CD4-positive, alpha-beta memory T cell (primary cell): ENCODE results near the gene CHEK2. TPM values are rescaled to one million over a fixed set of nuclear protein-coding genes. Genes with fewer than 3 reads are reported as not detected.
"Not testable (repeated sequence)": the region's sequence is repeated elsewhere in the genome, so short reads cannot be mapped to it uniquely, and the experiment has no call there.

ENCODE experiments used
- CTCF ChIA-PET: fragments of 350-600 bp; sonication (Branson Sonifier 250); formaldehyde crosslinking; loops from one replicate; lab custom pipeline; 2021; ENCODE audit warnings: inconsistent platforms; ENCODE audit not compliant: partially characterized antibody; lab: Charles Lee
- POLR2A ChIA-PET: fragments of 350-600 bp; sonication (Branson Sonifier 250); formaldehyde crosslinking; loops from one replicate; lab custom pipeline; 2021; ENCODE audit not compliant: partially characterized antibody; lab: Charles Lee
- DNase-seq, 5 donors: peaks; one replicate each; pipeline versions ENCODE4 v3.0.0 to v3.0.0-alpha.2; 2020 to 2022; ENCODE audit warnings: mixed read lengths in 1 of 5
- H3K27ac ChIP-seq: one replicate; pipeline ENCODE4 v1.7.0; 2013; ENCODE audit warnings: low read depth, low read length
- H3K27me3 ChIP-seq: 2 replicates; pipeline ENCODE4 v1.7.0; 2013; ENCODE audit warnings: mild to moderate bottlenecking, low read length, moderate library complexity; ENCODE audit not compliant: insufficient read depth
- H3K36me3 ChIP-seq: 2 replicates; pipeline ENCODE4 v1.7.0; 2013; ENCODE audit warnings: mild to moderate bottlenecking, low read length, moderate library complexity; ENCODE audit not compliant: insufficient read depth
- H3K4me1 ChIP-seq: 2 replicates; pipeline ENCODE4 v1.7.0; 2013; ENCODE audit warnings: mild to moderate bottlenecking, low read length, moderate library complexity; ENCODE audit not compliant: insufficient read depth
- H3K4me3 ChIP-seq, 2 donors: one replicate each; pipeline ENCODE4 v1.7.0; 2013; ENCODE audit warnings: low read length in 2 of 2, mild to moderate bottlenecking in 1 of 2
- H3K9me3 ChIP-seq, 2 donors: one replicate each; pipeline ENCODE4 v1.7.0; 2013; ENCODE audit warnings: low read length in 2 of 2, control low read depth in 1 of 2; ENCODE audit not compliant: control insufficient read depth in 1 of 2
- H3K27ac Mint-ChIP-seq, 7 donors: one replicate each; pipeline ENCODE4 v1.8.0; 2020 to 2021; ENCODE audit warnings: mixed read lengths in 7 of 7, mild to moderate bottlenecking in 6 of 7, inconsistent platforms in 3 of 7, moderate library complexity in 3 of 7
- H3K27me3 Mint-ChIP-seq, 2 donors: one replicate each; pipeline ENCODE4 v1.8.0; 2020 to 2021; ENCODE audit warnings: mixed read lengths in 2 of 2
- H3K36me3 Mint-ChIP-seq, 2 donors: one replicate each; pipeline ENCODE4 v1.8.0; 2020 to 2021; ENCODE audit warnings: mixed read lengths in 2 of 2, inconsistent platforms in 1 of 2, mild to moderate bottlenecking in 1 of 2
- H3K4me1 Mint-ChIP-seq, 4 donors: one replicate each; pipeline ENCODE4 v1.8.0; 2020 to 2021; ENCODE audit warnings: mixed read lengths in 4 of 4, mild to moderate bottlenecking in 1 of 4
- H3K4me3 Mint-ChIP-seq, 8 donors: one replicate each; pipeline ENCODE4 v1.8.0; 2020 to 2021; ENCODE audit warnings: mixed read lengths in 8 of 8, mild to moderate bottlenecking in 7 of 8, moderate library complexity in 6 of 8, inconsistent platforms in 3 of 8
- H3K9me3 Mint-ChIP-seq, 8 donors: one replicate each; pipeline ENCODE4 v1.8.0; 2020 to 2021; ENCODE audit warnings: mixed read lengths in 8 of 8, mild to moderate bottlenecking in 5 of 8, inconsistent platforms in 3 of 8, moderate library complexity in 1 of 8
- intact Hi-C: fragments of 100-400 bp; cut with micrococcal nuclease; formaldehyde crosslinking; loops from one replicate; pipeline ENCODE4 v1.15.1; 2023
- polyA plus RNA-seq, 2 donors: library from polyadenylated mRNA; unstranded; fragments of 300-500 nt; fragmentation: Illumina TruSeq; gene quantifications; one replicate each; pipeline ENCODE4 v1.2.3, GENCODE V29; 2021
- total RNA-seq, 2 experiments: library from RNA; stranded (reverse); gene quantifications; one replicate each; pipeline ENCODE4 v1.2.3, GENCODE V29; 2021

CHEK2 gene
- total and polyA plus RNA-seq, 4 experiments from 2014 or later, result 4.6 to 16.4 (median 8.4) TPM

DNA sequence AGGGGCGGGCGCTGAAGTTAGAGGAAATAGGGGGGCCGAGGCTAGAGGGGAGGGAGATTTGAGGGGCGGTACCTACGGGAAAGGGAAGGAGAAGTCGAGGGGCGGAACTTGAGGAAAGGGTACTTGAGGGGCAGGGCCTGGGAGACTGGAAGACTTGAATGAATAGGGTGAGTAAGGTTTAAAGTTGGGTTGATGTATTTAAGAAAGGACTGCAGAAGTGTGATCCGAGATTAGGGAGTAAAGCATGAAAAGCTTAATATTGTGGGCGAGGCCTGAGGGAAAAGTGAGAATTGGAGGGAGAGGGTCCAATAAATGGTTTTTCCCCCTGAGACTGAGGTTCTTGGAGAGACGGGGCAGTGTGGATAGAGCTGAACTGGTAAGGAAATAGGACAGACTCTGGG, 942 bp upstream of the CHEK2 start:
- Histone ChIP-seq H3K4me1 (peaks cover 12% of the 10 kb centered on the region), H3K27me3 (no peaks in the 10 kb centered on the region), H3K9me3 (no peaks in the 10 kb centered on the region), H3K27ac (peak overlapping the region; percentile 92), H3K36me3 (peaks cover 10% of the 10 kb centered on the region), H3K4me3 (peak overlapping the region; percentile 91 to 98)
- Mint-ChIP-seq H3K9me3 (no peaks in the 10 kb centered on the region), H3K4me1 (peaks cover 17 to 34% (median 21%) of the 10 kb centered on the region in 4 donors), H3K27me3 (no peaks in the 10 kb centered on the region), H3K4me3 (peak overlapping the region; percentile 85 to 99 (median 89)), H3K27ac (peak overlapping the region; percentile 85 to 99 (median 90)), H3K36me3 (peaks cover 13 to 30% of the 10 kb centered on the region in 2 donors)
- intact Hi-C loops, result loop anchor here (1.0 to 5.0 kb wide), 3 partner anchors 30 to 141 kb away; partner anchors contain the start of genes CCDC117 and ZNRF3
- POLR2A ChIA-PET, result interaction anchor here (1.0 to 3.4 kb wide), 4 partner anchors 19 to 58 kb away, joined by 4 to 30 read pairs (median 8); partner anchors contain the start of genes CCDC117 and XBP1
- CTCF ChIA-PET, result no interaction called here
- no peak for DNase-seq

- H3K9me3 Mint-ChIP-seq, result no peaks in the 10 kb centered on the region
- no peak for DNase-seq
- Histone ChIP-seq H3K27ac (peak overlapping the region; percentile 92), H3K4me1 (peaks cover 12% of the 10 kb centered on the region), H3K4me3 (peak overlapping the region; percentile 66 to 98), H3K9me3 (no peaks in the 10 kb centered on the region), H3K36me3 (peaks cover 10% of the 10 kb centered on the region), H3K27me3 (no peaks in the 10 kb centered on the region)
- H3K4me3 Mint-ChIP-seq, result peak overlapping the region; percentile 85 to 99 (median 89)
- H3K4me1 Mint-ChIP-seq, result peaks cover 17 to 34% (median 21%) of the 10 kb centered on the region in 4 donors
- POLR2A ChIA-PET, result interaction anchor here (0.6 to 3.4 kb wide), 9 partner anchors 15 to 142 kb away, joined by 3 to 30 read pairs (median 4); partner anchors contain the start of genes CCDC117, XBP1 and ZNRF3
- H3K27ac Mint-ChIP-seq, result peak overlapping the region; percentile 85 to 99 (median 90)
- CTCF ChIA-PET, result no interaction called here
- H3K36me3 Mint-ChIP-seq, result peaks cover 10 to 25% of the 10 kb centered on the region in 2 donors
- H3K27me3 Mint-ChIP-seq, result no peaks in the 10 kb centered on the region
- intact Hi-C loops, result loop anchor here (1.0 to 5.0 kb wide), 3 partner anchors 59 to 528 kb away; partner anchors contain the start of genes EWSR1 and XBP1
Measured at GRCh38 chr22:28741200-28741784, 328 bp downstream of the CHEK2 start.

GRCh38 chr22:28738876-28739275, 2.7 kb downstream of the CHEK2 start:
- Mint-ChIP-seq H3K36me3 (peaks cover 4 to 16% of the 10 kb centered on the region in 2 donors), H3K27ac (peak overlapping the region in 1 of 7 donors; percentile 16), H3K4me1 (peaks cover 17 to 34% (median 21%) of the 10 kb centered on the region in 4 donors)
- H3K36me3 ChIP-seq, H3K4me3 Mint-ChIP-seq, H3K27ac ChIP-seq, CTCF ChIA-PET, DNase-seq, H3K9me3 ChIP-seq, H3K4me3 ChIP-seq, H3K27me3 Mint-ChIP-seq, intact Hi-C loops, H3K9me3 Mint-ChIP-seq, H3K27me3 ChIP-seq: not testable (repeated sequence)
- peaks cover 12% of the 10 kb centered on the region for H3K4me1 ChIP-seq
- POLR2A ChIA-PET, result interaction anchor here (0.6 kb wide), 1 partner anchor 41 kb away, joined by 3 read pairs; no protein-coding TSS in a partner anchor

GRCh38 chr22:28737701-28738100, 3.9 kb downstream of the CHEK2 start:
- no peak overlapping the region for H3K4me3 ChIP-seq
- Mint-ChIP-seq H3K27me3 (no peaks in the 10 kb centered on the region), H3K4me1 (peaks cover 10 to 23% (median 15%) of the 10 kb centered on the region in 4 donors), H3K9me3 (no peaks in the 10 kb centered on the region), H3K27ac (no peak overlapping the region), H3K36me3 (peaks cover 12 to 21% of the 10 kb centered on the region in 2 donors), H3K4me3 (no peak overlapping the region)
- POLR2A ChIA-PET, result no interaction called here
- H3K36me3 ChIP-seq, result no peaks in the 10 kb centered on the region
- CTCF ChIA-PET, result no interaction called here
- peaks cover 8% of the 10 kb centered on the region for H3K4me1 ChIP-seq
- no peak for DNase-seq
- no peaks in the 10 kb centered on the region for H3K9me3 ChIP-seq
- intact Hi-C loops, result no loop called here
- H3K27me3 ChIP-seq, result no peaks in the 10 kb centered on the region
- H3K27ac ChIP-seq, result no peak overlapping the region

GRCh38 chr22:28736301-28737155, 5.1 kb downstream of the CHEK2 start:
- Histone ChIP-seq H3K27ac (no peak overlapping the region), H3K36me3 (no peaks in the 10 kb centered on the region), H3K9me3 (no peaks in the 10 kb centered on the region), H3K4me1 (peaks cover 5% of the 10 kb centered on the region), H3K4me3 (no peak overlapping the region), H3K27me3 (no peaks in the 10 kb centered on the region)
- Mint-ChIP-seq H3K36me3 (peaks cover 10 to 12% of the 10 kb centered on the region in 2 donors), H3K4me1 (peaks cover 4 to 14% (median 6%) of the 10 kb centered on the region in 4 donors), H3K4me3 (no peak overlapping the region), H3K9me3 (no peaks in the 10 kb centered on the region), H3K27me3 (no peaks in the 10 kb centered on the region), H3K27ac (no peak overlapping the region)
- CTCF ChIA-PET, result no interaction called here
- intact Hi-C loops, result no loop called here
- no peak for DNase-seq
- POLR2A ChIA-PET, result no interaction called here

DNA sequence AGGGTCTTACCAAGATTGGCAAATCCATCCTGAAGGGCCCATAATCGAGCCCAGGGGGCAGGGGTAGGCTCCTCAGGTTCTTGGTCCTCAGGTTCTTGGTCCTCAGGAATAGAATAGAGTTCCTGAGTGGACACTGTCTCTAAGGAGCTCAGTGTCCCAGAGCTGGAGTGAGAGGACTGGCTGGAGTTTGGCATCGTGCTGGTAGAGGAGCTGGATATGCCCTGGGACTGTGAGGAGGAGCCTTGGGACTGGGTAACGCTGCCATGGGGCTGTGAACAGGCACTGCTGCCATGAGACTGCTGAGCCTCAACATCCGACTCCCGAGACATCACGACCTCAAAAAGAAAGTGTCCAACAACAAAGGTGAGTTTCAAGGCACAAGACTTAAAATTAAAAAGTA, 7.2 kb downstream of the CHEK2 start:
- DNase-seq, result no peak
- H3K27me3 Mint-ChIP-seq, result no peaks in the 10 kb centered on the region
- no peaks in the 10 kb centered on the region for H3K9me3 Mint-ChIP-seq
- no peak overlapping the region for H3K4me3 ChIP-seq
- no peaks in the 10 kb centered on the region for H3K27me3 ChIP-seq
- H3K4me1 ChIP-seq, result no peaks in the 10 kb centered on the region
- H3K27ac Mint-ChIP-seq, result peak overlapping the region in 1 of 7 donors; percentile 31
- peaks cover 0 to 10% (median 0%) of the 10 kb centered on the region in 4 donors for H3K4me1 Mint-ChIP-seq
- ChIA-PET POLR2A (no interaction called here), CTCF (no interaction called here)
- H3K9me3 ChIP-seq, result no peaks in the 10 kb centered on the region
- H3K27ac ChIP-seq, result no peak overlapping the region
- H3K4me3 Mint-ChIP-seq, result no peak overlapping the region
- intact Hi-C loops, result no loop called here
- no peaks in the 10 kb centered on the region for H3K36me3 ChIP-seq
- peaks cover 8 to 12% of the 10 kb centered on the region in 2 donors for H3K36me3 Mint-ChIP-seq

- DNase-seq, result no peak
- Mint-ChIP-seq H3K36me3 (peaks cover 10 to 13% of the 10 kb centered on the region in 2 donors), H3K4me3 (no peak overlapping the region), H3K27ac (no peak overlapping the region), H3K4me1 (no peaks in the 10 kb centered on the region), H3K9me3 (no peaks in the 10 kb centered on the region), H3K27me3 (no peaks in the 10 kb centered on the region)
- Histone ChIP-seq H3K36me3 (no peaks in the 10 kb centered on the region), H3K27ac (no peak overlapping the region), H3K4me3 (no peak overlapping the region), H3K27me3 (no peaks in the 10 kb centered on the region), H3K9me3 (no peaks in the 10 kb centered on the region), H3K4me1 (no peaks in the 10 kb centered on the region)
- intact Hi-C loops, result no loop called here
- ChIA-PET CTCF (no interaction called here), POLR2A (no interaction called here)
Measured at GRCh38 chr22:28730179-28730578, 11.4 kb downstream of the CHEK2 start.
